Endothelial cell of umbilical vein (primary cell): ENCODE data around the gene SCN2B. TPM values are rescaled to one million over a fixed set of nuclear protein-coding genes. Genes with fewer than 3 reads are reported as not detected.

ENCODE experiments used
- BruUV-seq: library from RNA; stranded (reverse); fragments of 400-500 nt; replicated peaks from 2 replicates; lab custom pipeline; 2021; lab: Mats Ljungman, UMichigan
- CTCF ChIA-PET: fragments of 300-600, 350-600 bp; sonication (Branson Sonifier 250); formaldehyde crosslinking; loops from one replicate; lab custom pipeline; 2021; ENCODE audit warnings: antibody characterized with exemption, inconsistent platforms; lab: Charles Lee
- POLR2A ChIA-PET: fragments of 300-600, 350-600 bp; sonication (Branson Sonifier 250); formaldehyde crosslinking; loops from one replicate; lab custom pipeline; 2021; ENCODE audit warnings: antibody characterized with exemption, inconsistent platforms; lab: Charles Lee
- DNase-seq: peaks from one replicate; pipeline ENCODE4 v3.0.0-alpha.2; 2011; ENCODE audit warnings: low read depth, low spot score
- FAIRE-seq: peaks from 2 replicates; lab custom pipeline; 2011; peaks lifted over from hg19 to GRCh38; lab: Jason Lieb, UNC
- H2AFZ ChIP-seq: 2 replicates; pipeline ENCODE4 v1.6.0; 2012; ENCODE audit warnings: low read depth, low read length, control low read depth, inconsistent platforms
- H3K27ac ChIP-seq: 2 replicates; pipeline ENCODE4 v1.5.1; 2011; ENCODE audit warnings: low read depth, mild to moderate bottlenecking, control low read depth, low read length, moderate library complexity; ENCODE audit not compliant: insufficient read depth
- H3K27me3 ChIP-seq, 2 experiments: 2 replicates each; pipeline versions ENCODE4 v1.6.0 to v1.6.1; 2011; ENCODE audit warnings: low read length in 2 of 2, mixed read lengths in 1 of 2; ENCODE audit not compliant: control insufficient read depth in 2 of 2, insufficient read depth in 2 of 2
- H3K36me3 ChIP-seq, 2 experiments: 2 replicates in 1 of 2; 3 replicates in 1 of 2; pipeline ENCODE4 v1.5.1; 2011; ENCODE audit warnings: low read length in 2 of 2, mild to moderate bottlenecking in 1 of 2, moderate library complexity in 1 of 2; ENCODE audit not compliant: control insufficient read depth in 2 of 2, insufficient read depth in 2 of 2; ENCODE audit errors: extremely low read depth in 1 of 2
- H3K4me1 ChIP-seq: 3 replicates; pipeline ENCODE4 v1.5.1; 2011; ENCODE audit warnings: mild to moderate bottlenecking, low read length; ENCODE audit not compliant: control insufficient read depth, insufficient read depth; ENCODE audit errors: extremely low read depth
- H3K4me2 ChIP-seq: 2 replicates; pipeline ENCODE4 v1.6.1; 2011; ENCODE audit warnings: low read length, control low read depth, mixed read lengths; ENCODE audit not compliant: insufficient read depth
- H3K4me3 ChIP-seq, 3 experiments: fragments of 200-600 bp in 1 of 3; sonication (generic), shearing (Covaris generic) in 1 of 3; replicated peaks in 1 of 3; 2 replicates each; pipeline ENCODE4 v1.5.1; 2011 to 2016; ENCODE audit warnings: control low read depth in 3 of 3, low read length in 3 of 3, mild to moderate bottlenecking in 2 of 3, inconsistent platforms in 1 of 3, low read depth in 1 of 3, moderate library complexity in 1 of 3; ENCODE audit not compliant: insufficient read depth in 1 of 3
- H3K79me2 ChIP-seq: 2 replicates; pipeline ENCODE4 v1.6.0; 2012; ENCODE audit warnings: low read length, inconsistent platforms; ENCODE audit not compliant: control insufficient read depth, insufficient read depth
- H3K9ac ChIP-seq: replicated peaks from 2 replicates; pipeline ENCODE3; 2011; ENCODE audit warnings: low read length, control low read depth; ENCODE audit not compliant: insufficient read depth; ENCODE audit errors: extremely low read depth
- H3K9me1 ChIP-seq: replicated peaks from 3 replicates; pipeline ENCODE4 v1.6.0; 2011; ENCODE audit warnings: mild to moderate bottlenecking, low read length; ENCODE audit not compliant: control insufficient read depth, insufficient read depth; ENCODE audit errors: extremely low read depth
- H3K9me3 ChIP-seq: replicated peaks from 2 replicates; pipeline ENCODE4 v1.5.1; 2012; ENCODE audit warnings: low read length, inconsistent platforms; ENCODE audit not compliant: control insufficient read depth, insufficient read depth
- H4K20me1 ChIP-seq: replicated peaks from 2 replicates; pipeline ENCODE3; 2011; ENCODE audit warnings: mild to moderate bottlenecking, low read length; ENCODE audit not compliant: control insufficient read depth, insufficient read depth; ENCODE audit errors: extremely low read depth
- CTCF ChIP-seq, 2 donors: IDR thresholded peaks; 1 replicate in 1 of 2; 2 replicates in 1 of 2; pipeline ENCODE4 v1.5.1; 2011; ENCODE audit warnings: low read length in 2 of 2, mild to moderate bottlenecking in 2 of 2, moderate library complexity in 2 of 2, control low read depth in 1 of 2, inconsistent platforms in 1 of 2, low read depth in 1 of 2; ENCODE audit not compliant: insufficient read depth in 1 of 2; ENCODE audit errors: extremely low read depth in 1 of 2
- EZH2 ChIP-seq: IDR thresholded peaks from 2 replicates; pipeline ENCODE4 v1.6.1; 2012; ENCODE audit warnings: borderline replicate concordance, low read depth, mild to moderate bottlenecking, moderate library complexity, low read length, inconsistent platforms; ENCODE audit not compliant: severe bottlenecking
- FOS ChIP-seq: IDR thresholded peaks from 2 replicates; pipeline ENCODE4 v1.6.1; 2011; ENCODE audit warnings: mild to moderate bottlenecking, low read length, moderate library complexity, borderline replicate concordance; ENCODE audit not compliant: insufficient read depth
- GATA2 ChIP-seq: IDR thresholded peaks from 2 replicates; pipeline ENCODE4 v1.7.0; 2011; ENCODE audit warnings: low read depth, mild to moderate bottlenecking, moderate library complexity, mixed read lengths, low read length; ENCODE audit not compliant: insufficient read length, insufficient read depth
- JUN ChIP-seq: IDR thresholded peaks from 2 replicates; pipeline ENCODE4 v1.6.1; 2011; ENCODE audit warnings: borderline replicate concordance, low read depth; ENCODE audit not compliant: insufficient read length, insufficient read depth
- MAX ChIP-seq: IDR thresholded peaks from 2 replicates; pipeline ENCODE4 v1.6.1; 2011; ENCODE audit not compliant: insufficient read depth, insufficient read length
- MYC ChIP-seq: IDR thresholded peaks from one replicate; pipeline ENCODE4 v1.6.1; 2011; ENCODE audit warnings: mild to moderate bottlenecking, low read depth, low read length
- POLR2A ChIP-seq: IDR thresholded peaks from 2 replicates; pipeline ENCODE4 v1.6.1; 2012; ENCODE audit warnings: low read depth, mild to moderate bottlenecking, control low read depth, low read length
- POLR2AphosphoS5 ChIP-seq: IDR thresholded peaks from 2 replicates; pipeline ENCODE4 v1.6.1; 2012; ENCODE audit warnings: low read depth, mild to moderate bottlenecking, control low read depth, low read length, moderate library complexity; ENCODE audit not compliant: insufficient read depth
- dilution Hi-C: fragments of 300-500 bp; cut with MboI; formaldehyde crosslinking; loops from one replicate; pipeline ENCODE4 v1.15.0; 2019; ENCODE audit warnings: low sequenced_read_pairs; ENCODE audit not compliant: extremely low pct_ligation_motif_present
- intact Hi-C: fragments of 100-400 bp; cut with micrococcal nuclease; formaldehyde crosslinking; loops from one replicate; pipeline ENCODE4 v1.10.0; 2022
- polyA plus RNA-seq, 4 experiments: library from polyadenylated mRNA; depleted of rRNA in 3 of 4; stranded (reverse) in 3 of 4; unstranded in 1 of 4; fragments of >200 nt; gene quantifications; 2 replicates each; pipeline versions ENCODE4 v1.2.1 to v1.2.3, GENCODE V29; 2011 to 2012; ENCODE audit warnings: missing spikeins in 1 of 4
- total RNA-seq: library from RNA; stranded (reverse); gene quantifications from 2 replicates; pipeline ENCODE4 v1.2.3, GENCODE V29; 2021

Gene SCN2B
- total and polyA plus RNA-seq, 2 donors (not counting 3 experiments of a cell fraction or from before 2014, with no cell fraction given): not detected

GRCh38 chr11:118117790-118118601 is 58.4 kb downstream of the SCN2B start:
- FAIRE-seq (no peak), DNase-seq (no peak)
- no TSS peak for BruUV-seq
- intact Hi-C loops (no loop called here), dilution Hi-C loops (no loop called here)
- ChIA-PET POLR2A (no interaction called here), CTCF (interaction anchor here (1.0 kb wide), 1 partner anchor 253 kb away, joined by 3 read pairs; no protein-coding TSS in a partner anchor)
- Histone ChIP-seq H3K4me2 (no peak overlapping the region), H3K27ac (no peak overlapping the region), H4K20me1 (no peaks in the 10 kb centered on the region), H3K79me2 (no peaks in the 10 kb centered on the region), H3K4me1 (no peaks in the 10 kb centered on the region), H3K36me3 (no peaks in the 10 kb centered on the region), H3K9ac (no peak overlapping the region), H3K27me3 (peaks cover 10 to 26% of the 10 kb centered on the region in 2 experiments), H3K4me3 (no peak overlapping the region), H3K9me1 (no peaks in the 10 kb centered on the region), H3K9me3 (no peaks in the 10 kb centered on the region), H2AFZ (no peak overlapping the region)
- no peak for TF ChIP-seq JUN

- dilution Hi-C loops: no loop called here
Observed at GRCh38 chr11:118115048-118115447, 61.4 kb downstream of the SCN2B start.

More at GRCh38 chr11:118115048-118115447, 61.4 kb downstream of the SCN2B start:
- Histone ChIP-seq H4K20me1 (no peaks in the 10 kb centered on the region), H3K27ac (no peak overlapping the region), H3K79me2 (no peaks in the 10 kb centered on the region), H3K36me3 (no peaks in the 10 kb centered on the region), H3K4me3 (no peak overlapping the region), H3K9me1 (no peaks in the 10 kb centered on the region), H3K9me3 (no peaks in the 10 kb centered on the region), H3K27me3 (peaks cover 6 to 13% of the 10 kb centered on the region in 2 experiments), H2AFZ (no peak overlapping the region), H3K4me2 (no peak overlapping the region), H3K9ac (no peak overlapping the region), H3K4me1 (no peaks in the 10 kb centered on the region)
- FAIRE-seq: no peak
- intact Hi-C loops: no loop called here
- TF ChIP-seq MAX (no peak), POLR2AphosphoS5 (no peak), GATA2 (no peak), CTCF (IDR thresholded peaks at IDR 0.05; ENCODE audit: extremely low read depth in 1 of 2, insufficient read depth in 1 of 2, low read depth in 1 of 2, low read length in 2 of 2) (no peak), JUN (no peak), POLR2A (no peak), EZH2 (no peak), MYC (no peak), FOS (no peak)
- ChIA-PET POLR2A (no interaction called here), CTCF (no interaction called here)
- DNase-seq: no peak
- BruUV-seq: no TSS peak
